SK-N-SH (cell line): ENCODE results near the gene ADCY4. TPM values are rescaled to one million over a fixed set of nuclear protein-coding genes. Genes with fewer than 3 reads are reported as not detected.
A peak's percentile ranks its signal among the peaks of the same experiment; 100 is the strongest.

ENCODE experiments used
- CTCF ChIA-PET: fragments of 300-600, 350-600 bp; formaldehyde crosslinking; extraction: SDS; loops from one replicate; lab custom pipeline; 2021; lab: Yijun Ruan, JAX
- POLR2A ChIA-PET: fragments of 350-600 bp; sonication (Branson Sonifier 250); formaldehyde crosslinking; extraction: SDS; loops from one replicate; lab custom pipeline; 2020; ENCODE audit warnings: antibody characterized with exemption, inconsistent platforms; lab: Yijun Ruan, JAX
- DNase-seq: peaks from one replicate; pipeline ENCODE4 v3.0.0; 2012
- H2AFZ ChIP-seq: fragments of 200-600 bp; sonication (generic); 2 replicates; pipeline ENCODE4 v1.8.1; 2016; ENCODE audit warnings: antibody characterized with exemption, mild to moderate bottlenecking, low read depth
- H3F3A ChIP-seq: fragments of 200-600 bp; sonication (generic); replicated peaks from 2 replicates; pipeline ENCODE3; 2016; ENCODE audit warnings: antibody characterized with exemption, mild to moderate bottlenecking; ENCODE audit not compliant: insufficient read depth
- H3K27ac ChIP-seq, 2 experiments: fragments of 200-500 bp in 1 of 2; fragments of 200-600 bp in 1 of 2; sonication (Bioruptor generic) in 1 of 2; sonication (generic), shearing (Covaris generic) in 1 of 2; 2 replicates each; pipeline versions ENCODE4 v1.5.1 to v1.6.1; 2014 to 2016; ENCODE audit warnings: low read depth in 2 of 2, inconsistent platforms in 1 of 2, low read length in 1 of 2, mild to moderate bottlenecking in 1 of 2, mixed read lengths in 1 of 2
- H3K27me3 ChIP-seq: fragments of 200-600 bp; sonication (generic), shearing (Covaris generic); 2 replicates; pipeline ENCODE4 v1.6.1; 2016; ENCODE audit warnings: mixed run types; ENCODE audit not compliant: insufficient read depth
- H3K36me3 ChIP-seq, 2 experiments: fragments of 200-500 bp in 1 of 2; fragments of 200-600 bp in 1 of 2; sonication (Bioruptor generic) in 1 of 2; sonication (generic) in 1 of 2; replicated peaks in 1 of 2; 2 replicates each; pipeline versions ENCODE3 to v1.5.1; 2014 to 2016; ENCODE audit warnings: low read length in 1 of 2, mild to moderate bottlenecking in 1 of 2; ENCODE audit not compliant: insufficient read depth in 2 of 2, control insufficient read depth in 1 of 2
- H3K4me1 ChIP-seq, 2 experiments: fragments of 200-500 bp in 1 of 2; fragments of 200-600 bp in 1 of 2; sonication (Bioruptor generic) in 1 of 2; sonication (generic), shearing (Covaris generic) in 1 of 2; 2 replicates each; pipeline versions ENCODE4 v1.5.1 to v1.6.1; 2014 to 2016; ENCODE audit warnings: low read depth in 1 of 2, low read length in 1 of 2, mixed run types in 1 of 2; ENCODE audit not compliant: insufficient read depth in 2 of 2, control insufficient read depth in 1 of 2
- H3K4me2 ChIP-seq: fragments of 200-600 bp; sonication (generic), shearing (Covaris generic); 2 replicates; pipeline ENCODE4 v1.6.1; 2017; ENCODE audit warnings: mixed run types
- H3K4me3 ChIP-seq, 2 experiments: fragments of 200-500 bp in 1 of 2; fragments of 200-600 bp in 1 of 2; sonication (Bioruptor generic) in 1 of 2; sonication (generic), shearing (Covaris generic) in 1 of 2; 2 replicates each; pipeline versions ENCODE4 v1.5.1 to v1.8.1; 2014 to 2016; ENCODE audit warnings: low read depth in 2 of 2, inconsistent platforms in 1 of 2, low read length in 1 of 2, mild to moderate bottlenecking in 1 of 2, mixed read lengths in 1 of 2, moderate library complexity in 1 of 2
- H3K79me2 ChIP-seq: fragments of 200-600 bp; sonication (generic); 2 replicates; pipeline ENCODE4 v1.8.1; 2017; ENCODE audit warnings: mild to moderate bottlenecking; ENCODE audit not compliant: insufficient read depth
- H3K9ac ChIP-seq: fragments of 200-600 bp; sonication (generic); 2 replicates; pipeline ENCODE4 v1.6.1; 2017; ENCODE audit warnings: mixed run types
- H3K9me2 ChIP-seq: fragments of 200-600 bp; sonication (generic); 2 replicates; pipeline ENCODE4 v1.6.1; 2017; ENCODE audit warnings: mixed run types
- H3K9me3 ChIP-seq: fragments of 200-600 bp; sonication (generic); 2 replicates; pipeline ENCODE4 v1.6.1; 2017; ENCODE audit warnings: mixed run types, mild to moderate bottlenecking, moderate library complexity
- H4K20me1 ChIP-seq: fragments of 200-600 bp; sonication (generic); 2 replicates; pipeline ENCODE4 v1.6.1; 2017; ENCODE audit warnings: mild to moderate bottlenecking, mixed run types; ENCODE audit not compliant: insufficient read depth
- ELF1 ChIP-seq: IDR thresholded peaks from 2 replicates; pipeline ENCODE4 v1.4.0; 2012
- EP300 ChIP-seq, 2 experiments: IDR thresholded peaks; 2 replicates each; pipeline versions ENCODE4 v1.4.0 to v1.6.1; 2012; ENCODE audit warnings: borderline replicate concordance in 1 of 2, low read depth in 1 of 2, low read length in 1 of 2
- EZH2phosphoT487 ChIP-seq: fragments of 200-600 bp; sonication (generic); IDR thresholded peaks from 2 replicates; pipeline ENCODE4 v1.6.1; 2017; ENCODE audit warnings: low read depth, mixed run types, mild to moderate bottlenecking, antibody characterized with exemption, moderate library complexity, borderline replicate concordance
- FOSL2 ChIP-seq: IDR thresholded peaks from 2 replicates; pipeline ENCODE4 v1.4.0; 2012; ENCODE audit warnings: low read depth, mild to moderate bottlenecking, moderate library complexity, borderline replicate concordance
- GATA2 ChIP-seq: sonication (generic); formaldehyde crosslinking; IDR thresholded peaks from 2 replicates; pipeline ENCODE4 v1.5.0; 2020; ENCODE audit warnings: mild to moderate bottlenecking, missing genetic modification reagents
- MEF2A ChIP-seq: IDR thresholded peaks from 2 replicates; pipeline ENCODE4 v1.4.0; 2012; ENCODE audit warnings: low read depth, borderline replicate concordance
- RAD21 ChIP-seq: IDR thresholded peaks from 2 replicates; pipeline ENCODE4 v1.6.1; 2012; ENCODE audit warnings: mild to moderate bottlenecking, low read length
- RCOR1 ChIP-seq: fragments of 150-350 bp; IDR thresholded peaks from 2 replicates; pipeline ENCODE4 v1.6.1; 2017; ENCODE audit warnings: antibody characterized with exemption, low read length
- RXRA ChIP-seq: IDR thresholded peaks from 2 replicates; pipeline ENCODE4 v1.4.0; 2012; ENCODE audit warnings: low read depth, mild to moderate bottlenecking, borderline replicate concordance
- SIN3A ChIP-seq: IDR thresholded peaks from 2 replicates; pipeline ENCODE4 v1.6.1; 2012; ENCODE audit warnings: low read depth, mild to moderate bottlenecking, low read length, moderate library complexity, borderline replicate concordance
- TEAD4 ChIP-seq: IDR thresholded peaks from 2 replicates; pipeline ENCODE4 v1.4.0; 2012; ENCODE audit warnings: mild to moderate bottlenecking, borderline replicate concordance; ENCODE audit not compliant: insufficient read depth
- YY1 ChIP-seq: IDR thresholded peaks from 2 replicates; pipeline ENCODE4 v1.4.0; 2012; ENCODE audit warnings: low read depth, mild to moderate bottlenecking
- WGBS: methylation state at CpG from one replicate; pipeline ENCODE4 v1.1.6; 2017; ENCODE audit warnings: low lambda C conversion rate; 5-methylcytosine and 5-hydroxymethylcytosine counted together
- polyA plus RNA-seq, 3 experiments: library from polyadenylated mRNA; depleted of rRNA; stranded (reverse); fragments of >200 nt; gene quantifications; 2 replicates each; pipeline ENCODE4 v1.2.3, GENCODE V29; 2012
- TF ChIP-seq, protein P1 (sequence below): IDR thresholded peaks from 2 replicates; pipeline ENCODE4; 2012
- TF ChIP-seq, protein P2 (sequence below): IDR thresholded peaks from 2 replicates; pipeline ENCODE4 v1.4.0; 2012; ENCODE audit warnings: low read depth, borderline replicate concordance
- TF ChIP-seq, protein P3 (sequence below): IDR thresholded peaks from 2 replicates; pipeline ENCODE4 v1.4.0; 2012; ENCODE audit warnings: low read depth
- TF ChIP-seq, protein P4 (sequence below): fragments of 150-350 bp; IDR thresholded peaks from 2 replicates; pipeline ENCODE4 v1.6.1; 2016; ENCODE audit warnings: mild to moderate bottlenecking, low read depth, low read length
- TF ChIP-seq, protein P5 (sequence below): IDR thresholded peaks from 2 replicates; pipeline ENCODE4 v1.6.1; 2012; ENCODE audit warnings: mild to moderate bottlenecking, low read depth, low read length, moderate library complexity
- TF ChIP-seq, protein P6 (sequence below): fragments of 200-600 bp; sonication (generic); IDR thresholded peaks from 2 replicates; pipeline ENCODE4 v1.6.1; 2017; ENCODE audit warnings: antibody characterized with exemption, mild to moderate bottlenecking, moderate library complexity

Gene ADCY4
- polyA plus RNA-seq, 1 of the 3 experiments (the other 2 are of a cell fraction) = 0.08 TPM

DNA sequence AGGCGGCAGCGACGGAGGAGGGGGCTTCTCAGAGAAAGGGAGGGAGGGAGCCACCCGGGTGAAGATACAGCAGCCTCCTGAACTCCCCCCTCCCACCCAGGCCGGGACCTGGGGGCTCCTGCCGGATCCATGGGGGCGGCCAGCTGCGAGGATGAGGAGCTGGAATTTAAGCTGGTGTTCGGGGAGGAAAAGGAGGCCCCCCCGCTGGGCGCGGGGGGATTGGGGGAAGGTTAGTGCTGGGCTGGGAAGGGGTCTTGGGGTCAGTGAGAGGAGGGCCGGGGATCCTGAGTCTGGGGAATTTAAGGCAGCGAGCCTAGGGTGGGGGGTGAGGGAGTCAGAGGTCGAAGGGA, 33.3 kb upstream of the ADCY4 start (continued):
- TF ChIP-seq, protein P1, sequence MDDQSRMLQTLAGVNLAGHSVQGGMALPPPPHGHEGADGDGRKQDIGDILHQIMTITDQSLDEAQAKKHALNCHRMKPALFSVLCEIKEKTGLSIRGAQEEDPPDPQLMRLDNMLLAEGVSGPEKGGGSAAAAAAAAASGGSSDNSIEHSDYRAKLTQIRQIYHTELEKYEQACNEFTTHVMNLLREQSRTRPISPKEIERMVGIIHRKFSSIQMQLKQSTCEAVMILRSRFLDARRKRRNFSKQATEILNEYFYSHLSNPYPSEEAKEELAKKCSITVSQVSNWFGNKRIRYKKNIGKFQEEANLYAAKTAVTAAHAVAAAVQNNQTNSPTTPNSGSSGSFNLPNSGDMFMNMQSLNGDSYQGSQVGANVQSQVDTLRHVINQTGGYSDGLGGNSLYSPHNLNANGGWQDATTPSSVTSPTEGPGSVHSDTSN = no peak
- TF ChIP-seq ELF1 = no peak
- TF ChIP-seq MEF2A = no peak
- TF ChIP-seq SIN3A = no peak
- TF ChIP-seq, protein P2, sequence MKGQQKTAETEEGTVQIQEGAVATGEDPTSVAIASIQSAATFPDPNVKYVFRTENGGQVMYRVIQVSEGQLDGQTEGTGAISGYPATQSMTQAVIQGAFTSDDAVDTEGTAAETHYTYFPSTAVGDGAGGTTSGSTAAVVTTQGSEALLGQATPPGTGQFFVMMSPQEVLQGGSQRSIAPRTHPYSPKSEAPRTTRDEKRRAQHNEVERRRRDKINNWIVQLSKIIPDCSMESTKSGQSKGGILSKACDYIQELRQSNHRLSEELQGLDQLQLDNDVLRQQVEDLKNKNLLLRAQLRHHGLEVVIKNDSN = no peak

DNA sequence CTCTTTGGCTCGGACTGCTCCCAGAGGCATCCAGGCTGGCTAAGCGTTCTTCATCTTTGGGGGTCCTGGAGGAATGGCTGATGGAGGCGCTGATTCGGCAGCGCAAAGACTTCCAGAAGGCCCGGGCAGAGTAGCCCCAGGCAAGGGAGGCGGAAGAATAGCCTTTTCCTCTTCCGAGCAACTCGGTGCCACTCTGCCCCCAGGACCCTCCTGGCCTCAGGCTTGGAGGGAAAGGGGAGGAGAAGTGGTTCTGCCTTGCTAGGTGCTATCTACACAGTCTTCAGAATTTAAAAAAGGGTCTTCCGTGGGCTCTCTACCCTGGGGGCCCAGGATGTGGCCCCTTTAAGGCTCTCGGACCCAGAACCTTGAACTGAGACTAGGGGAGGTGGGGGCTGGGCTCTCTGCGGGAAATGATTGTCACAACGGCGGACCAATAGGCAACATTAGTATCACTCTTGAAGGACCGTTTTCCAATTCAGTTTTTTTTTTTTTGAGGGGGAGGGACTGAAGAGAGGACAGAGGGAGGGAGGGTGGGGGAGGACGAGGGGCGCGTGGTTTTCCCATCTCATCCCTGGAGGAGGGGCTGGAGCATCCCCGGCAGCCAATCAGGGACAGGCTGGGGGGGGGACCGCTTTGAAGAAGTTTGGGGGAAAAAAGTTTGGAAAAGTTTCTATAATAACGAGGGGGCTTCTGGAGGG, 32.8 kb upstream of the ADCY4 start, which contains the start of gene NFATC4:
TSS of gene NFATC4 (plus strand) at position 671 of the 698 bp plus-strand sequence. CDS start 157 bp downstream, outside the sequence.
- peak; percentile 88 for DNase-seq
- TF ChIP-seq, protein P3, sequence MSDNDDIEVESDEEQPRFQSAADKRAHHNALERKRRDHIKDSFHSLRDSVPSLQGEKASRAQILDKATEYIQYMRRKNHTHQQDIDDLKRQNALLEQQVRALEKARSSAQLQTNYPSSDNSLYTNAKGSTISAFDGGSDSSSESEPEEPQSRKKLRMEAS = peak; percentile 47; the same call in 1 of the 2 replicates
- TF ChIP-seq, protein P4, sequence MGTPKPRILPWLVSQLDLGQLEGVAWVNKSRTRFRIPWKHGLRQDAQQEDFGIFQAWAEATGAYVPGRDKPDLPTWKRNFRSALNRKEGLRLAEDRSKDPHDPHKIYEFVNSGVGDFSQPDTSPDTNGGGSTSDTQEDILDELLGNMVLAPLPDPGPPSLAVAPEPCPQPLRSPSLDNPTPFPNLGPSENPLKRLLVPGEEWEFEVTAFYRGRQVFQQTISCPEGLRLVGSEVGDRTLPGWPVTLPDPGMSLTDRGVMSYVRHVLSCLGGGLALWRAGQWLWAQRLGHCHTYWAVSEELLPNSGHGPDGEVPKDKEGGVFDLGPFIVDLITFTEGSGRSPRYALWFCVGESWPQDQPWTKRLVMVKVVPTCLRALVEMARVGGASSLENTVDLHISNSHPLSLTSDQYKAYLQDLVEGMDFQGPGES = 0 out of 2 replicates have a peak, but pooled peaks have one; percentile 9
- TF ChIP-seq RAD21 (no peak), TEAD4 (no peak), RCOR1 (no peak; the same call in 1 of the 2 replicates), GATA2 (CRISPR knock-in tag) (no peak), YY1 (0 out of 2 replicates have a peak, but pooled peaks have one; percentile 1), FOSL2 (no peak), EZH2phosphoT487 (no peak), EP300 (IDR thresholded peaks at IDR 0.05; ENCODE audit: borderline replicate concordance in 1 of 2, low read depth in 1 of 2, low read length in 1 of 2) (peak in 1 of 2 experiments; percentile 16; a peak in 1 of 4 replicates), RXRA (no peak)
- TF ChIP-seq, protein P5, sequence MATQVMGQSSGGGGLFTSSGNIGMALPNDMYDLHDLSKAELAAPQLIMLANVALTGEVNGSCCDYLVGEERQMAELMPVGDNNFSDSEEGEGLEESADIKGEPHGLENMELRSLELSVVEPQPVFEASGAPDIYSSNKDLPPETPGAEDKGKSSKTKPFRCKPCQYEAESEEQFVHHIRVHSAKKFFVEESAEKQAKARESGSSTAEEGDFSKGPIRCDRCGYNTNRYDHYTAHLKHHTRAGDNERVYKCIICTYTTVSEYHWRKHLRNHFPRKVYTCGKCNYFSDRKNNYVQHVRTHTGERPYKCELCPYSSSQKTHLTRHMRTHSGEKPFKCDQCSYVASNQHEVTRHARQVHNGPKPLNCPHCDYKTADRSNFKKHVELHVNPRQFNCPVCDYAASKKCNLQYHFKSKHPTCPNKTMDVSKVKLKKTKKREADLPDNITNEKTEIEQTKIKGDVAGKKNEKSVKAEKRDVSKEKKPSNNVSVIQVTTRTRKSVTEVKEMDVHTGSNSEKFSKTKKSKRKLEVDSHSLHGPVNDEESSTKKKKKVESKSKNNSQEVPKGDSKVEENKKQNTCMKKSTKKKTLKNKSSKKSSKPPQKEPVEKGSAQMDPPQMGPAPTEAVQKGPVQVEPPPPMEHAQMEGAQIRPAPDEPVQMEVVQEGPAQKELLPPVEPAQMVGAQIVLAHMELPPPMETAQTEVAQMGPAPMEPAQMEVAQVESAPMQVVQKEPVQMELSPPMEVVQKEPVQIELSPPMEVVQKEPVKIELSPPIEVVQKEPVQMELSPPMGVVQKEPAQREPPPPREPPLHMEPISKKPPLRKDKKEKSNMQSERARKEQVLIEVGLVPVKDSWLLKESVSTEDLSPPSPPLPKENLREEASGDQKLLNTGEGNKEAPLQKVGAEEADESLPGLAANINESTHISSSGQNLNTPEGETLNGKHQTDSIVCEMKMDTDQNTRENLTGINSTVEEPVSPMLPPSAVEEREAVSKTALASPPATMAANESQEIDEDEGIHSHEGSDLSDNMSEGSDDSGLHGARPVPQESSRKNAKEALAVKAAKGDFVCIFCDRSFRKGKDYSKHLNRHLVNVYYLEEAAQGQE = no peak
- TF ChIP-seq, protein P1 = peak; percentile 97
- TF ChIP-seq, protein P2 = no peak
- TF ChIP-seq, protein P6, sequence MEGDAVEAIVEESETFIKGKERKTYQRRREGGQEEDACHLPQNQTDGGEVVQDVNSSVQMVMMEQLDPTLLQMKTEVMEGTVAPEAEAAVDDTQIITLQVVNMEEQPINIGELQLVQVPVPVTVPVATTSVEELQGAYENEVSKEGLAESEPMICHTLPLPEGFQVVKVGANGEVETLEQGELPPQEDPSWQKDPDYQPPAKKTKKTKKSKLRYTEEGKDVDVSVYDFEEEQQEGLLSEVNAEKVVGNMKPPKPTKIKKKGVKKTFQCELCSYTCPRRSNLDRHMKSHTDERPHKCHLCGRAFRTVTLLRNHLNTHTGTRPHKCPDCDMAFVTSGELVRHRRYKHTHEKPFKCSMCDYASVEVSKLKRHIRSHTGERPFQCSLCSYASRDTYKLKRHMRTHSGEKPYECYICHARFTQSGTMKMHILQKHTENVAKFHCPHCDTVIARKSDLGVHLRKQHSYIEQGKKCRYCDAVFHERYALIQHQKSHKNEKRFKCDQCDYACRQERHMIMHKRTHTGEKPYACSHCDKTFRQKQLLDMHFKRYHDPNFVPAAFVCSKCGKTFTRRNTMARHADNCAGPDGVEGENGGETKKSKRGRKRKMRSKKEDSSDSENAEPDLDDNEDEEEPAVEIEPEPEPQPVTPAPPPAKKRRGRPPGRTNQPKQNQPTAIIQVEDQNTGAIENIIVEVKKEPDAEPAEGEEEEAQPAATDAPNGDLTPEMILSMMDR = no peak

More for the DNA sequence above, 32.8 kb upstream of the ADCY4 start, which contains the start of gene NFATC4:
- ChIA-PET CTCF (interaction anchor here (1.1 to 6.2 kb wide), 6 partner anchors 10 to 68 kb away, joined by 3 to 44 read pairs (median 12); partner anchors contain the start of genes KHNYN and NYNRIN), POLR2A (interaction anchor here (0.7 to 1.4 kb wide), 3 partner anchors 10 to 62 kb away, joined by 3 to 9 read pairs (median 4); partner anchors contain the start of genes CBLN3 and KHNYN)
- 5% methylated on average over 16 of the region's 21 CpGs for WGBS
- no peaks in the 10 kb centered on the region for H3K9me2 ChIP-seq
- H3K27ac ChIP-seq = peak within 1 kb of the TSS; percentile 93 to 99
- peak within 1 kb of the TSS; percentile 97 for H2AFZ ChIP-seq
- H3K4me2 ChIP-seq = peak within 1 kb of the TSS; percentile 100
- H3K4me1 ChIP-seq = peaks cover 14 to 30% of the 10 kb centered on the region in 2 experiments; a peak in 3 of 4 replicates
- H3F3A ChIP-seq = peaks cover 23% of the 10 kb centered on the region
- peak within 1 kb of the TSS; percentile 93 for H3K9ac ChIP-seq
- H3K4me3 ChIP-seq = peak within 1 kb of the TSS; percentile 85 to 86
- peaks cover 0 to 3% of the 10 kb centered on the region in 2 experiments for H3K36me3 ChIP-seq
- no peaks in the 10 kb centered on the region for H3K9me3 ChIP-seq
- H3K79me2 ChIP-seq = no peaks in the 10 kb centered on the region
- H3K27me3 ChIP-seq = no peaks in the 10 kb centered on the region
- H4K20me1 ChIP-seq = no peaks in the 10 kb centered on the region
